ENCODE results near the gene RBM33. TPM values are rescaled to one million over a fixed set of nuclear protein-coding genes. Genes with fewer than 3 reads are reported as not detected.

RBM33 gene
- total and polyA plus RNA-seq, 2 of the 13 experiments (the other 11 are each of a cell fraction or from before 2014, with no cell fraction given), result 12.4 to 28.9 TPM

- peak; percentile 69 for TF ChIP-seq UBTF (CRISPR knock-in tag; IDR thresholded peaks at IDR 0.05)
- peak; percentile 24; the same call in 1 of the 2 replicates for TF ChIP-seq HOXA3 (CRISPR knock-in tag; IDR thresholded peaks at IDR 0.05)
- TF ChIP-seq TFAP4 (IDR thresholded peaks at IDR 0.05; ENCODE audit: borderline replicate concordance, low read depth), result no peak
- no peak for TF ChIP-seq ZKSCAN8 (CRISPR knock-in tag; IDR thresholded peaks at IDR 0.05; ENCODE audit: borderline replicate concordance)
- peak; percentile 70 for TF ChIP-seq HDAC1 (CRISPR knock-in tag; IDR thresholded peaks at IDR 0.05)
- TF ChIP-seq NONO (IDR thresholded peaks at IDR 0.05), result no peak
- TF ChIP-seq NONO (CRISPR knock-in tag; conservative IDR thresholded peaks at IDR 0.05), result peak; percentile 63; the same call in 1 of the 2 replicates
- TF ChIP-seq IKZF5 (CRISPR knock-in tag; IDR thresholded peaks at IDR 0.05), result peak; percentile 56; the same call in 1 of the 2 replicates
- no peak for TF ChIP-seq ELK4 (CRISPR knock-in tag; IDR thresholded peaks at IDR 0.05; ENCODE audit: borderline replicate concordance)
- peak; percentile 44; the same call in 1 of the 2 replicates for TF ChIP-seq ARID5B (CRISPR knock-in tag; IDR thresholded peaks at IDR 0.05)
- TF ChIP-seq KLF12 (CRISPR knock-in tag; IDR thresholded peaks at IDR 0.05; ENCODE audit: borderline replicate concordance), result peak; percentile 6; the same call in 1 of the 2 replicates
- no peak for TF ChIP-seq FLYWCH1 (CRISPR knock-in tag; IDR thresholded peaks at IDR 0.05)
- no peak for TF ChIP-seq REL (CRISPR knock-in tag; conservative IDR thresholded peaks at IDR 0.05)
- no peak for TF ChIP-seq NCOR1 (IDR thresholded peaks at IDR 0.05; ENCODE audit: borderline replicate concordance, low read length)
- no peak for TF ChIP-seq NR2F1 (CRISPR knock-in tag; IDR thresholded peaks at IDR 0.05)
- 0 out of 2 replicates have a peak, but pooled peaks have one; percentile 69 for TF ChIP-seq ZNF280B (CRISPR knock-in tag; IDR thresholded peaks at IDR 0.05; ENCODE audit: borderline replicate concordance)
- no peak for TF ChIP-seq ZNF570 (CRISPR knock-in tag; IDR thresholded peaks at IDR 0.05; ENCODE audit: borderline replicate concordance)
These were observed 164.3 kb downstream of the RBM33 start (continued) for GRCh38 chr7:155808549-155809331.
